OCI-LY3 (cell line): Measurements from ENCODE around the gene PLGRKT.
A peak's percentile ranks its signal among the peaks of the same experiment; 100 is the strongest.

Experiments
- H2AFZ ChIP-seq: fragments of 200-600, 300-600 bp; shearing (Covaris generic); 2 replicates; pipeline ENCODE4 v1.6.0; 2014; ENCODE audit warnings: antibody characterized with exemption, low read depth, low read length
- H3K27ac ChIP-seq: fragments of 200-600, 300-600 bp; sonication (generic); 2 replicates; pipeline ENCODE4 v1.5.1; 2014; ENCODE audit warnings: mild to moderate bottlenecking, low read length, moderate library complexity, mixed read lengths
- H3K27me3 ChIP-seq: fragments of 200-600, 300-600 bp; sonication (generic); 2 replicates; pipeline ENCODE4 v1.6.1; 2014; ENCODE audit warnings: low read depth, low read length, mixed read lengths
- H3K36me3 ChIP-seq: fragments of 200-600, 300-600 bp; sonication (generic); replicated peaks from 2 replicates; pipeline ENCODE3; 2014; ENCODE audit warnings: low read depth, low read length, mixed read lengths
- H3K4me1 ChIP-seq: fragments of 300-600, 200-600 bp; sonication (generic); 2 replicates; pipeline ENCODE4 v1.6.1; 2014; ENCODE audit warnings: low read length, mixed read lengths
- H3K4me2 ChIP-seq: fragments of 200-600, 300-600 bp; sonication (generic); 2 replicates; pipeline ENCODE4 v1.6.1; 2014; ENCODE audit warnings: low read length, mixed read lengths
- H3K4me3 ChIP-seq: fragments of 300-600, 200-600 bp; sonication (generic); 2 replicates; pipeline ENCODE4 v1.5.1; 2014; ENCODE audit warnings: antibody characterized with exemption, mild to moderate bottlenecking, low read length, moderate library complexity
- H3K79me2 ChIP-seq: fragments of 300-600, 200-600 bp; shearing (Covaris generic); 2 replicates; pipeline ENCODE4 v1.6.1; 2014; ENCODE audit warnings: mild to moderate bottlenecking, low read length, mixed read lengths
- H3K9ac ChIP-seq: fragments of 300-600, 200-600 bp; shearing (Covaris generic); 2 replicates; pipeline ENCODE4 v1.6.0; 2014; ENCODE audit warnings: mild to moderate bottlenecking, low read length, moderate library complexity
- H3K9me3 ChIP-seq: fragments of 200-600, 300-600 bp; shearing (Covaris generic); 2 replicates; pipeline ENCODE4 v1.6.1; 2014; ENCODE audit warnings: low read length, mixed read lengths; ENCODE audit not compliant: insufficient read depth
- H4K20me1 ChIP-seq: fragments of 200-600, 300-600 bp; sonication (generic); 2 replicates; pipeline ENCODE4 v1.6.1; 2016; ENCODE audit warnings: low read length, mixed read lengths; ENCODE audit not compliant: insufficient read depth
- EZH2phosphoT487 ChIP-seq: fragments of 200-600 bp; shearing (Covaris generic); IDR thresholded peaks from 2 replicates; pipeline ENCODE4 v1.6.1; 2018; ENCODE audit warnings: antibody characterized with exemption, mixed run types, low read depth
- TF ChIP-seq, protein P1 (sequence below): fragments of 200-600, 300-600 bp; sonication (generic); IDR thresholded peaks from 2 replicates; pipeline ENCODE4 v1.5.1; 2014; ENCODE audit warnings: antibody characterized with exemption, low read length, low read depth

Gene PLGRKT, protein sequence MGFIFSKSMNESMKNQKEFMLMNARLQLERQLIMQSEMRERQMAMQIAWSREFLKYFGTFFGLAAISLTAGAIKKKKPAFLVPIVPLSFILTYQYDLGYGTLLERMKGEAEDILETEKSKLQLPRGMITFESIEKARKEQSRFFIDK

DNA sequence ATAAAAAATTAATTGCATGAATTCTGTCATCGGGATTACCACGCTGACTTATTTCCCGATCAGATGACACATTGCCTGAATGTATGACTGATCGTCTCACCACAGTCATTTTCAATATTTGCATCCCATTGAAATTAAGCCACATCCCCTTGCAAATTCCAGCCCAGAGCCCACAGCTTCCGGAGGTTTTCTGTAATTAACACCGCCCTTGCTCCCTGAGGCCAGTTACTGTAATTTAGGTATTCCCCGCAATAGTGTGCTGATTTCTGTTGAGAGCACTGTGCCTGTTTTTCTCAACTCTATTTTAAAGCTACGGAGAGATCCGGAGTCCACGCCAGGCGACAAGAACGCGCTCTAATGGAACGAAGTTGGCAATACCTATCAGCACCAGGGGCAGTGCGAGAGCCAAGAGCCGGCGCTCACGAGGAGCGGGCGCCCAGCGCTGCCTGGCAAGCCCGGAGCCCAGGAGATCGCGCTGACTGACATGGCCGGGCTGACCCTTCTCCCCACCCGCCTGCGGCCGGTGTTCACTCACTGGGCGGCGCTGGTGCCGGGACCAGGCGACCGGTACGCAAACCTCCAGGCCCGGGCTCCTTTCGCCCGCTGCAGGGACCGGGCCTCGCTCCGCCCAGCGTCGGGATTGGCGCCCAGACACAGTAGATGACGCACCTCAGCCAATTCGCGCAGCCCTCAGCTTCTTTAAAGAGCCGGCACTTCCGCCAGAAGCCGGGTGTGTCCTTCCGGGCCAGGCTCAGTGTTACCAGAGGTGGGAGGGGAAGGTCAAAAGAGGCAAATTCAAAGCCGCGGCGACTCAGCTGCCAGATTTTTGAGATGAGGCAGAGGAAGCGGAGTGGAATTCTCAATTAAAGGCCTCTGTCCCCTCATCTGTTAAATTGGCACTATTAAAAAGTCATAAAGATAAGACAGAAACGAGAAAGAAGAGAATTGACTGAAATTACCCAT lies at the start of gene PLGRKT:
Gene PLGRKT, minus strand, starts transcription at position 672 of the 963 bp plus-strand sequence. CDS start 5,948 bp downstream, outside the sequence.
- H4K20me1 ChIP-seq = no peaks in the 10 kb centered on the region
- peaks cover 33% of the 10 kb centered on the region for H3K4me1 ChIP-seq
- H3K27me3 ChIP-seq = no peaks in the 10 kb centered on the region
- H3K9me3 ChIP-seq = no peaks in the 10 kb centered on the region
- peaks cover 16% of the 10 kb centered on the region for H3K36me3 ChIP-seq
- H3K79me2 ChIP-seq = peaks cover 11% of the 10 kb centered on the region
- no peak for TF ChIP-seq EZH2phosphoT487
- TF ChIP-seq, protein P1, sequence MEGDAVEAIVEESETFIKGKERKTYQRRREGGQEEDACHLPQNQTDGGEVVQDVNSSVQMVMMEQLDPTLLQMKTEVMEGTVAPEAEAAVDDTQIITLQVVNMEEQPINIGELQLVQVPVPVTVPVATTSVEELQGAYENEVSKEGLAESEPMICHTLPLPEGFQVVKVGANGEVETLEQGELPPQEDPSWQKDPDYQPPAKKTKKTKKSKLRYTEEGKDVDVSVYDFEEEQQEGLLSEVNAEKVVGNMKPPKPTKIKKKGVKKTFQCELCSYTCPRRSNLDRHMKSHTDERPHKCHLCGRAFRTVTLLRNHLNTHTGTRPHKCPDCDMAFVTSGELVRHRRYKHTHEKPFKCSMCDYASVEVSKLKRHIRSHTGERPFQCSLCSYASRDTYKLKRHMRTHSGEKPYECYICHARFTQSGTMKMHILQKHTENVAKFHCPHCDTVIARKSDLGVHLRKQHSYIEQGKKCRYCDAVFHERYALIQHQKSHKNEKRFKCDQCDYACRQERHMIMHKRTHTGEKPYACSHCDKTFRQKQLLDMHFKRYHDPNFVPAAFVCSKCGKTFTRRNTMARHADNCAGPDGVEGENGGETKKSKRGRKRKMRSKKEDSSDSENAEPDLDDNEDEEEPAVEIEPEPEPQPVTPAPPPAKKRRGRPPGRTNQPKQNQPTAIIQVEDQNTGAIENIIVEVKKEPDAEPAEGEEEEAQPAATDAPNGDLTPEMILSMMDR = peak; percentile 24; the same call in 1 of the 2 replicates
- H3K4me3 ChIP-seq = peak within 1 kb of the TSS; percentile 82
- H3K9ac ChIP-seq = peak within 1 kb of the TSS; percentile 87
- H3K27ac ChIP-seq = peak within 1 kb of the TSS; percentile 94
- H2AFZ ChIP-seq = peak within 1 kb of the TSS; percentile 57
- peak within 1 kb of the TSS; percentile 96 for H3K4me2 ChIP-seq

DNA sequence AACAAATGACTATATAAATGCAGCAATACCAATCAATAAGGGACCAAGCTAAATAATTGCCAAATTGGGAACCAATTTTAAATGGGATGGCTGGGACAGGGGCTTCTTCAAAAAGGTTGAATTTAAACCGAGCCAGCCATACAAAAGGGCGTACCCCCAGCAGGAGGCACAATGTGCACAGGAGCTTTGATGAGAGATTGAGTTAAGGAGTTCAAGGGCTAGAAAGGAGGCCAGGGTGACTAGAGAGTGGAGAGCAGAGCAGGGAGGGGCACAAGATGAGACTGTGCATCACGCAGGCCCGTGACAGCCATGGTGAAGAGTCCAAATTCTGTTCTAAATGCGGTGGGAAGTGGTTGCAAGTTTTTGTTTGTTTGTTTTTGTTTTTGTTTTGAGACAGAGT lies 49.3 kb upstream of the PLGRKT start:
- Histone ChIP-seq H3K27ac (no peak overlapping the region), H3K36me3 (no peaks in the 10 kb centered on the region), H3K79me2 (no peaks in the 10 kb centered on the region), H3K27me3 (no peaks in the 10 kb centered on the region), H3K4me1 (peaks cover 28% of the 10 kb centered on the region), H2AFZ (no peak overlapping the region), H3K4me3 (no peak overlapping the region), H3K9ac (no peak overlapping the region), H3K4me2 (no peak overlapping the region), H4K20me1 (no peaks in the 10 kb centered on the region), H3K9me3 (no peaks in the 10 kb centered on the region)
- TF ChIP-seq, protein P1 = no peak
- no peak for TF ChIP-seq EZH2phosphoT487

DNA sequence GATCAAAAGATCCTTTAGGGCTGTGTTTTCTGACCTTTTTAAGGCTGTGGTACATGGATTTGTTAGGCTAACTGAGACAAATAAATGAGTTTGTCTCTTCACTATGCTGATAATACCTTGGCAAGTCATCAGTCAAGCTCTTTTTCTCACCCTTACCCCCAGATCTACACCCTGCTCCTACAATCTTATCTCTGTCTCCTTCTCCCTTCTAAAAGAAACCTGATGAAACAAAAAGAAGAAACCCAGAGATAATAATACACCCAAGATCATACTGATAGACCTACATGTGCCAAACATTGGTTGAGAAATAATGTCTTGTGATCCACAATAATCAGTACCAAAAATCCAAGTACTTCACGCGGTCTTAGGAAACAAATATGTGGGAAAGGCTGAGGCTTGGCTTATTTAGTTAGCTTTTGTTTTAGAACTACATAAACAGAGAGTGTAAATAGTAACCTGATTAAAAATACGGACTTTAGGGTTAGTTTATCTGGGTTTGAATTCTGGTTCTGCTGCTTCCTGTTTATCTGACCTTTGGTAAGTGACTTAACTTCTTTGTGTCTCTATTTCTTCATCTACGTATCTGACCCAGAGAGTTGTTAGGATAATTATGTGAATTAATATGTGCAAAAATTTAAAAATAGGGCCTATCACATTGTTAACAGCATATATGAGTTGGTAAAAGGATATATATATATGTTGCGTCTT lies 47.8 kb upstream of the PLGRKT start:
- no peaks in the 10 kb centered on the region for H3K27me3 ChIP-seq
- no peak overlapping the region for H3K9ac ChIP-seq
- no peak overlapping the region for H3K27ac ChIP-seq
- H4K20me1 ChIP-seq = no peaks in the 10 kb centered on the region
- no peaks in the 10 kb centered on the region for H3K79me2 ChIP-seq
- H3K4me2 ChIP-seq = no peak overlapping the region
- no peaks in the 10 kb centered on the region for H3K36me3 ChIP-seq
- H2AFZ ChIP-seq = no peak overlapping the region
- H3K9me3 ChIP-seq = no peaks in the 10 kb centered on the region
- peaks cover 33% of the 10 kb centered on the region for H3K4me1 ChIP-seq
- no peak overlapping the region for H3K4me3 ChIP-seq
- TF ChIP-seq EZH2phosphoT487 = no peak
- TF ChIP-seq, protein P1 = no peak

DNA sequence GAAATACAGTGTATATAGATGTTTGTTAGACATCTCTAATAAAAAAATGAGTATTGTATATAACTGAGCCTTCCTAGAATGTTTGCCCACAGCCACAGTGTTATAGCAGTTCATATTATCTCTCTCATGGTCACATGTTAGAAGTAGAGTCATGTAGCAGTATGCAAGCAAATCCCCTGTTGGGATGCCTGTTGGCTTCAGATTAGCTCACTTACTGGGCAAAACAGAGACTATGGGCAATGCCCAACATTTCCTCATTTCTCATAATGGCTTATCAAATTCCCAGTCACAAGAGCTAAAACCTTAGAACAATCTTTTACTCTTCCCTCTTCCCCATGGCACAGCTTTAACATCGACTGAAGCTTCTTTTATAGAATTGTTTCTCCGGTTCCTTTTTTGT lies 45.6 kb upstream of the PLGRKT start:
- Histone ChIP-seq H3K4me2 (no peak overlapping the region), H3K4me3 (no peak overlapping the region), H2AFZ (no peak overlapping the region), H3K9me3 (no peaks in the 10 kb centered on the region), H3K27me3 (no peaks in the 10 kb centered on the region), H3K27ac (no peak overlapping the region), H3K79me2 (no peaks in the 10 kb centered on the region), H3K4me1 (peaks cover 43% of the 10 kb centered on the region), H4K20me1 (no peaks in the 10 kb centered on the region), H3K36me3 (no peaks in the 10 kb centered on the region), H3K9ac (no peak overlapping the region)
- TF ChIP-seq, protein P1 = no peak
- no peak for TF ChIP-seq EZH2phosphoT487
